ENCODE data around the gene ATP10A. TPM values are rescaled to one million over a fixed set of nuclear protein-coding genes. Genes with fewer than 3 reads are reported as not detected.

The ATP10A gene
- total and polyA plus RNA-seq, 12 donors, result 0.67 to 31.8 (median 16.1) TPM

DNA sequence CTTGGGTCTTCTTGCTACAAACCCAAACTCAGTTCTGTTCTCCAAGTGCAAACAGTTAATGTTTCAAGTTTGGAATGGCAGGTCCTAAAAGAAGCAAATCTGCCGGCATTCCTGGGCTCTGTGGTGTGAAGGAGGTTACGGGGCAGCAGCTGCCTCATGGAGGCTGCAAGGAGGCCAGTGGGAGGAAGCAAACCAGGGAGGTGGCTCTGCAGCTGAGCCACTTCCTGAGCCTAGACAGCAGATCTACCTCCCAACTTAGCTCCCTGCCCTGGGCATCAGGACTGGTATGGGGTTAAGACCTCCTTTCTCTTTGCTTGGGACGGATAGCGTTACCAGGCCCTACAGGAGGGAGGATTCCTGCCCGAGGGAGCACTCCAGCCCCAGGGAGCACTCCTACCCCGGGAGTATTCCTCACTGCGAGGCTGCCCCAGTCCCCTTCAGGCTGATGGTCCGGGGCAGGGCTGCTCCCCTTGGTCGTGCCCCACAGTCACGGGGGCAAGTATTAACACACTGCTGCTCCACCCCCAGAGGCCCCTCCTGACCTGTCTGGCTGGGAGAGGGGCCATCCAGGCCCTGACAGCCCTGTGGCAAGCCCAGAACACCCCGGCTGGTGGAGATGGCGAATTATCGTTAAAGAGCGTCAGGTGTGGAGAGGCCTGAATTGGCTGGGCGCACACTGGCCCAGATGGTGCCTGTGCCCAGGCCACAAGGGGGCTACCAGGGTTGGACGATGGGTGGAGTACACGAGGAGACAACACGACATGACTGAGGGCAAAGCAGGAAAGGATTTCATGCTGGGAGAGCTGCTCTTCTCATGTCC is 129.9 kb downstream of the ATP10A start:
- Histone ChIP-seq H3K27me3 (no peaks in the 10 kb centered on the region), H3K4me1 (replicated peaks in 1 of 2) (peaks cover 0 to 18% of the 10 kb centered on the region in 2 donors), H3K9me3 (replicated peaks in 1 of 3) (no peaks in the 10 kb centered on the region), H3K27ac (peak overlapping the region in 1 of 5 donors; percentile 56), H3K36me3 (replicated peaks in 1 of 2) (no peaks in the 10 kb centered on the region), H3K4me3 (no peak overlapping the region)
- WGBS, 4 donors, result 79 to 89% (median 84%) methylated on average over 10 to 18 of the region's 18 CpGs
- no peak for DNase-seq
- TF ChIP-seq, protein P1, sequence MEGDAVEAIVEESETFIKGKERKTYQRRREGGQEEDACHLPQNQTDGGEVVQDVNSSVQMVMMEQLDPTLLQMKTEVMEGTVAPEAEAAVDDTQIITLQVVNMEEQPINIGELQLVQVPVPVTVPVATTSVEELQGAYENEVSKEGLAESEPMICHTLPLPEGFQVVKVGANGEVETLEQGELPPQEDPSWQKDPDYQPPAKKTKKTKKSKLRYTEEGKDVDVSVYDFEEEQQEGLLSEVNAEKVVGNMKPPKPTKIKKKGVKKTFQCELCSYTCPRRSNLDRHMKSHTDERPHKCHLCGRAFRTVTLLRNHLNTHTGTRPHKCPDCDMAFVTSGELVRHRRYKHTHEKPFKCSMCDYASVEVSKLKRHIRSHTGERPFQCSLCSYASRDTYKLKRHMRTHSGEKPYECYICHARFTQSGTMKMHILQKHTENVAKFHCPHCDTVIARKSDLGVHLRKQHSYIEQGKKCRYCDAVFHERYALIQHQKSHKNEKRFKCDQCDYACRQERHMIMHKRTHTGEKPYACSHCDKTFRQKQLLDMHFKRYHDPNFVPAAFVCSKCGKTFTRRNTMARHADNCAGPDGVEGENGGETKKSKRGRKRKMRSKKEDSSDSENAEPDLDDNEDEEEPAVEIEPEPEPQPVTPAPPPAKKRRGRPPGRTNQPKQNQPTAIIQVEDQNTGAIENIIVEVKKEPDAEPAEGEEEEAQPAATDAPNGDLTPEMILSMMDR (IDR thresholded peaks at IDR 0.05), result no peak
- TF ChIP-seq POLR2A (IDR thresholded peaks at IDR 0.05), result no peak
- intact Hi-C loops (cut with DNase I), result no loop called here

DNA sequence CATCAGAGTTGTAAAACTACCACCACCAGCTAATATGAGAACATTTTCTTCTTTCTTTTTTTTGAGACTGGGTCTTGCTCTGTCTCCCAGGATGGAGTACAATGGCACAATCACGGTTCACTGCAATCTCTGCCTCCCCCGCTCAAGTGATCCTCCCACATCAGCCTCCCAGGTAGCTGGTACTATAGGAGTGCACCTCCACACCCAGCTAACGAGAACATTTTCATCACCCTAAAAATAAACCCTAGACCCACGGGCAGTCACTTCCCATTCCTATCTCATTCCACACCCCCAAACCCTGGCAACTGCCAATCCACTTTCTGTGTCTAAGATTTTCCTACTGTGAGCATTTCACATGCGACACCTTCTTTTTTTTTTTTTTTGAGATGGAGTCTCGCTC is 130.9 kb downstream of the ATP10A start:
- WGBS, 4 donors, result 89 to 96% (median 93%) methylated on average over 5 to 6 of the region's 6 CpGs
- no peaks in the 10 kb centered on the region for H3K36me3 ChIP-seq (replicated peaks in 1 of 2)
- peaks cover 0 to 9% of the 10 kb centered on the region in 2 donors for H3K4me1 ChIP-seq (replicated peaks in 1 of 2)
- no peak overlapping the region for H3K27ac ChIP-seq
- DNase-seq, result no peak
- intact Hi-C loops (cut with DNase I), result no loop called here
- H3K9me3 ChIP-seq (replicated peaks in 1 of 3), result no peaks in the 10 kb centered on the region
- TF ChIP-seq, protein P1 (IDR thresholded peaks at IDR 0.05), result no peak
- TF ChIP-seq POLR2A (IDR thresholded peaks at IDR 0.05), result no peak
- H3K4me3 ChIP-seq, result no peak overlapping the region
- no peaks in the 10 kb centered on the region for H3K27me3 ChIP-seq

DNA sequence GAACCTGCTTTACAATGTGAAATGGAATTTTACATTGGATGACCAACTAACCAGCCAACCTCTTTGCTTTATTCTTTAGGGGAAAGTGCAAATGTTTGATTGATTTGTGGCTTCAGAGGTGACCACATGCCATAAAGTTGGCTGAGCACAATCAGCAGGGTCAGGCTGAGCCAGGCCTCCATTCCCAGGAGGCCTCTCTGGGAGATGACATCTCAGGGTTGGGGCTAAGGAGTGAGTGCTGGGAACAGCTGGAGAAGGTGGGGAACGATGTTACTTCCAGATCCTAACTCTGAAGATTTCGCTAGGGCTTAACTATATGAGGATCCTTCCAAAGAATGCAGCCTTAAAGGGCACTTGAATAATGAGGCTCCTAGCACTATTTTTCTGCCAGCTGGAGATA is 131.7 kb downstream of the ATP10A start:
- 55 to 80% (median 77%) methylated on average over 2 of the region's 2 CpGs for WGBS, 4 donors
- Histone ChIP-seq H3K4me1 (replicated peaks in 1 of 2) (peaks cover 0 to 5% of the 10 kb centered on the region in 2 donors), H3K36me3 (replicated peaks in 1 of 2) (no peaks in the 10 kb centered on the region), H3K4me3 (no peak overlapping the region), H3K27ac (no peak overlapping the region), H3K27me3 (no peaks in the 10 kb centered on the region), H3K9me3 (replicated peaks in 1 of 3) (no peaks in the 10 kb centered on the region)
- intact Hi-C loops (cut with DNase I), result no loop called here
- DNase-seq, result peak in 1 of 7 donors; percentile 21
- no peak for TF ChIP-seq POLR2A (IDR thresholded peaks at IDR 0.05)
- TF ChIP-seq, protein P1 (IDR thresholded peaks at IDR 0.05), result no peak

DNA sequence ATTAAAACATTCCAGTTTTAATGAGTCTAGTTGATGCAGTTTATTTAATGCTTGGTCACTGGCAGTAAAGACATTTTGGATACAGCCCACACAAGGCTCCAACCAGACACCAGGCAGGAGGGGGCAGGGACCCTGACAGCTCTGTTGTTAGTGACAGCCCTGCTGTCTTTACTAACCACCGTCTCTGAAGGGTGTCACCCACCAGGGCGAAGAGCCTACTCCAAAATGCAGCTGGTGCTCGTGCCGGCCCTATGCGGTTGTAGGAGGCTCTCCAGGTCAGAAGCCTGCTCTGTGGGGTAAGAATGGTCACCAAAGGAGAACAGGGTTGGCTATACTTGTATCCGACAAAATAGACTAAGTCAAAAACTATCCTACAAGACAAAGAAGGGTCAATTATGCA is 132.2 kb downstream of the ATP10A start:
- DNase-seq, result peak in 2 of 7 donors; percentile 4 to 14
- no peak overlapping the region for H3K4me3 ChIP-seq
- intact Hi-C loops (cut with DNase I), result no loop called here
- H3K9me3 ChIP-seq (replicated peaks in 1 of 3), result no peaks in the 10 kb centered on the region
- H3K36me3 ChIP-seq (replicated peaks in 1 of 2), result no peaks in the 10 kb centered on the region
- TF ChIP-seq POLR2A (IDR thresholded peaks at IDR 0.05), result no peak
- TF ChIP-seq, protein P1 (IDR thresholded peaks at IDR 0.05), result no peak
- 81 to 90% (median 85%) methylated on average over 6 of the region's 6 CpGs for WGBS, 4 donors
- H3K4me1 ChIP-seq (replicated peaks in 1 of 2), result peaks cover 0 to under 1% of the 10 kb centered on the region in 2 donors
- H3K27ac ChIP-seq, result no peak overlapping the region
- no peaks in the 10 kb centered on the region for H3K27me3 ChIP-seq

Data from adrenal gland (tissue), 12 donors.